WI38 (cell line): ENCODE data around the gene GPR15.

Source experiments
- H3K4me3 ChIP-seq: 2 replicates; pipeline ENCODE4 v1.5.1; 2011; ENCODE audit warnings: low read depth, mild to moderate bottlenecking, control low read depth, low read length
- TF ChIP-seq, protein P1 (sequence below): IDR thresholded peaks from 2 replicates; pipeline ENCODE4 v1.5.1; 2012; ENCODE audit warnings: low read depth, mild to moderate bottlenecking, control low read depth, low read length

The GPR15 gene

DNA sequence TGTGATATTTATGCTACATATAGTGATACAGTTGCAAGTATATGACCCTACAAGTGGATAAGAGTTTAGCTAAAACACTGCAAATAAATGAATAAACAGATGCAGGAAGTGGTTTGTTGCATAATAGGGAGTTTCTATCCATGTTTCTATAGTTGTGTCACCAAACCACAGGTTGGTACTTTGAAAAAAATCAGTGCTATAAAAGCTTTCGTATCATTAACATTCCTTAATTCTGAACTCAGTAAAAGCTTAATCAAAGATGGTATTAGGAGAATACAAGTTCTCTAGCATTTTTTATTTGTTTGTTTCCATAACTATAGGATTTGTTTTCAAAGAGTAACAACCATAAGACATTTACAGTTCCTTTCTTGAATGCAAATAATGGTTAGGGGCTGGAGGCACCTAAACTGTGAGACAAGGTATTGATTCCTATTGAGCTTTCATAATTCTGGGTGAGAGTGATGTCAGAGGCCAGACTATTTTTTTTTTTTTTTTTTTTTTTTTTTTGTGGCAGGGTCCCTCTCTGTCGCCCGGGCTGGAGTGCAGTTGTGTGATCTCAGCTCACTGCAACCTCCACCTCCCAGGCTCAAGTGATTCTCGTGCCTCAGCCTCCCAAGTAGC lies 32.0 kb downstream of the GPR15 start:
- no peak overlapping the region for H3K4me3 ChIP-seq
- TF ChIP-seq, protein P1, sequence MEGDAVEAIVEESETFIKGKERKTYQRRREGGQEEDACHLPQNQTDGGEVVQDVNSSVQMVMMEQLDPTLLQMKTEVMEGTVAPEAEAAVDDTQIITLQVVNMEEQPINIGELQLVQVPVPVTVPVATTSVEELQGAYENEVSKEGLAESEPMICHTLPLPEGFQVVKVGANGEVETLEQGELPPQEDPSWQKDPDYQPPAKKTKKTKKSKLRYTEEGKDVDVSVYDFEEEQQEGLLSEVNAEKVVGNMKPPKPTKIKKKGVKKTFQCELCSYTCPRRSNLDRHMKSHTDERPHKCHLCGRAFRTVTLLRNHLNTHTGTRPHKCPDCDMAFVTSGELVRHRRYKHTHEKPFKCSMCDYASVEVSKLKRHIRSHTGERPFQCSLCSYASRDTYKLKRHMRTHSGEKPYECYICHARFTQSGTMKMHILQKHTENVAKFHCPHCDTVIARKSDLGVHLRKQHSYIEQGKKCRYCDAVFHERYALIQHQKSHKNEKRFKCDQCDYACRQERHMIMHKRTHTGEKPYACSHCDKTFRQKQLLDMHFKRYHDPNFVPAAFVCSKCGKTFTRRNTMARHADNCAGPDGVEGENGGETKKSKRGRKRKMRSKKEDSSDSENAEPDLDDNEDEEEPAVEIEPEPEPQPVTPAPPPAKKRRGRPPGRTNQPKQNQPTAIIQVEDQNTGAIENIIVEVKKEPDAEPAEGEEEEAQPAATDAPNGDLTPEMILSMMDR: no peak

GRCh38 chr3:98564282-98565005 lies 32.7 kb downstream of the GPR15 start:
- TF ChIP-seq, protein P1: no peak
- H3K4me3 ChIP-seq: no peak overlapping the region

DNA sequence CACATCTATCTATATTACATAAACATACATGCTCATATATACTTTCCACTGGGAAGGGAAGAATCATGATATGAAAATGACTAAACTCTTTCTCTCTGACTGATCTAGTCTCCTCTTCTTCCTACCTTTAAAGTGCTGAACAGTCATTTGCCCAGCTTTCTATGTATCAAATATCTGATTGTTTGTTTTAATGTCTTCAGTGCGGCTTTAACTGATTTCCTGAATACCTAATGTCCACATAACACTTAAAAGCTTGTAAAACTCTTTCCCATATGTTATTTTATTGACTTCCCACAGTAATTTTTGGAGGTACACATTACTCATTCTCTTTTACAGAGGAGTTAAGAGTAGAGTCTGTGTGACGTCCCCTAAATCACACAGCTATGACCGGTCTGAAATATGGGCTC lies 33.5 kb downstream of the GPR15 start:
- H3K4me3 ChIP-seq: no peak overlapping the region
- TF ChIP-seq, protein P1: no peak

DNA sequence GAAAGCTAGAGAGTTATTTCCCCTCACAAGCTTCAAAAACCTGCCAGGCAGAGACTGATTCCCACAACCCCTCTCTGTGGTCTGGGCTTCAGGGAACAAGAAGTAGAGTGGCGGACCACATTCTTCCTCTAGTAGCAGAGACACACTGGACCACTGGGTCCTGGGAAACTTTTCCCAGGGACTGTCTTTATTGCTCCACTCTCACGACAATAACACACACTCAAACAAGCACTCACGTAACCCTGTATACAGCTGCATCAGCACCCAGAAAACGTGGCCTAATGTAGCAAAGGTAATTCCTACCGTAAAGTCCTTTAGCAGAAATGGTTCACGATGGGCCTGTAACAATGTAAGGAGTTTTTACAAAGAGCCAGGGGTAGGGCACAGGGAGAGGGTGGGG lies 34.1 kb downstream of the GPR15 start:
- H3K4me3 ChIP-seq: no peak overlapping the region
- TF ChIP-seq, protein P1: no peak

GRCh38 chr3:98567666-98568270 lies 36.0 kb downstream of the GPR15 start:
- no peak overlapping the region for H3K4me3 ChIP-seq
- TF ChIP-seq, protein P1: no peak

DNA sequence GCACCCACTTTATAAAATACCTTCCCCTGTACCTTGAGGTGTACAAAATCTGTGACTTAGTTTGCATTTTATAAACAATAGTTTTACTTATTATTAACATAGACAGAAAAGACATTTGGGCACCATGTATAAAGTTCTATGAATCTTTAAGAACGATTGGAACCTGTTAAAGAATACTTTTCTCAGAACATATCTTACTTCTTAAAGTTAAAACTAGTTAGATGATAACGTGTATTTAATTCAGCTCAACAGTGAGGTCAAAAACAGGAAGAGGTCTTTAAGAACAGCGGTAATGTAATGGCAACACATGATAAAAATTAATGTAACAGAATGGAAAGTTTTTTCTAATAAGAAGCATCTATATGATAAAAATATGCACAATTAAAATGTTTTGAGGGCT lies 36.6 kb downstream of the GPR15 start:
- no peak overlapping the region for H3K4me3 ChIP-seq
- TF ChIP-seq, protein P1: no peak

GRCh38 chr3:98573181-98573728 lies 41.5 kb downstream of the GPR15 start:
- TF ChIP-seq, protein P1: no peak; the same call in 1 of the 2 replicates
- H3K4me3 ChIP-seq: no peak overlapping the region
